ENCODE data around the gene NCBP1.

Gene NCBP1

DNA sequence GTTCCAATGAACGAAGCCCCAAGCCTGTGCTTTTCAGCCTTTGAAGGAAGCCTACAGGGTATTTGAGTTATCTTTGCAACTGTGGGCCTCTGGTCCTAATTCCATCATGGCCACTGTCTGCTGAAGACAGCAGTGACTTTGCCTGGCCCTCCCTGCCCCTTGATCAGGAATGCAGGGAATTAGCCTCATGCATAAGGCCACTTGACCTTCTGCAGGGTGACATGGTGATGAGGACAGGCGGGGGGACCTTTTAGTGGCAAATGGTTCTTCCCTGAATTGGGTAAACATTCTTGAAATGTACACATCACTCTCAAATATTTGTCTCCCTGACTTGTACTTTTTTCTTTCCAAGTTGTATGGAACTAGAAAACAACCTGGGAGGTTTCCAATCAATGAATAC is 88.7 kb downstream of the NCBP1 start:
- H3K27me3 ChIP-seq (ENCODE audit: control insufficient read depth, low read length), result peaks cover 35% of the 10 kb centered on the region
- H4K20me1 ChIP-seq (ENCODE audit: control insufficient read depth, insufficient read depth, low read depth, low read length), result no peaks in the 10 kb centered on the region
- TF ChIP-seq CTCF (IDR thresholded peaks at IDR 0.05; ENCODE audit: low read depth, low read length, poor library complexity, severe bottlenecking) (no peak), EZH2phosphoT487 (IDR thresholded peaks at IDR 0.05; ENCODE audit: borderline replicate concordance, low read length) (no peak)
- H3K27ac ChIP-seq (ENCODE audit: low read depth, low read length), result no peak overlapping the region
- H3K4me1 ChIP-seq (ENCODE audit: control insufficient read depth, low read length), result no peaks in the 10 kb centered on the region
- H3K36me3 ChIP-seq (ENCODE audit: control insufficient read depth, low read length), result no peaks in the 10 kb centered on the region
- no peaks in the 10 kb centered on the region for H3F3A ChIP-seq (ENCODE audit: control insufficient read depth, insufficient read depth)
- H3K4me3 ChIP-seq (ENCODE audit: low read length), result no peak overlapping the region
- no peaks in the 10 kb centered on the region for H3K9me3 ChIP-seq (ENCODE audit: control insufficient read depth, insufficient read depth, low read length)
- no peaks in the 10 kb centered on the region for H3K79me2 ChIP-seq (ENCODE audit: control insufficient read depth, low read length)
- no peaks in the 10 kb centered on the region for H3K9me2 ChIP-seq (replicated peaks; ENCODE audit: control insufficient read depth, low read length)
- H3K4me2 ChIP-seq (ENCODE audit: low read length), result no peak overlapping the region

Measured in DOHH2 (cell line).